Parathyroid adenoma (tissue), 2 donors: ENCODE data around the gene CLNK.

ENCODE experiments used
- H2AFZ ChIP-seq: fragments of 300-600 bp; sonication (generic); one replicate; pipeline ENCODE4 v1.7.0; 2017; ENCODE audit warnings: antibody characterized with exemption, mild to moderate bottlenecking
- H3K27ac ChIP-seq: fragments of 300-600 bp; sonication (generic); one replicate; pipeline ENCODE4 v1.7.0; 2017
- H3K27me3 ChIP-seq: fragments of 300-600 bp; sonication (generic); one replicate; pipeline ENCODE4 v1.7.0; 2017; ENCODE audit warnings: low read length; ENCODE audit not compliant: control insufficient read depth, insufficient read depth
- H3K36me3 ChIP-seq: fragments of 300-600 bp; sonication (generic); one replicate; pipeline ENCODE4 v1.7.0; 2017; ENCODE audit warnings: low read length; ENCODE audit not compliant: control insufficient read depth, insufficient read depth
- H3K4me1 ChIP-seq: fragments of 300-600 bp; sonication (generic); one replicate; pipeline ENCODE4 v1.7.0; 2017; ENCODE audit warnings: control low read depth
- H3K4me2 ChIP-seq: fragments of 300-600 bp; sonication (generic); one replicate; pipeline ENCODE4 v1.7.0; 2017; ENCODE audit warnings: low read length
- H3K4me3 ChIP-seq: fragments of 300-600 bp; sonication (generic); one replicate; pipeline ENCODE4 v1.7.0; 2017; ENCODE audit warnings: low read depth, low read length
- H3K79me2 ChIP-seq: fragments of 300-600 bp; sonication (generic); one replicate; pipeline ENCODE4 v1.7.0; 2017; ENCODE audit warnings: control low read depth
- H3K9ac ChIP-seq: fragments of 300-600 bp; sonication (generic); one replicate; pipeline ENCODE4 v1.7.0; 2017; ENCODE audit warnings: mild to moderate bottlenecking
- H3K9me3 ChIP-seq: fragments of 300-600 bp; sonication (generic); one replicate; pipeline ENCODE4 v1.7.0; 2017; ENCODE audit warnings: low read length; ENCODE audit not compliant: control insufficient read depth
- TF ChIP-seq, protein P1 (sequence below): fragments of 300-600 bp; sonication (generic); IDR thresholded peaks from one replicate; pipeline ENCODE4 v1.7.0; 2017; ENCODE audit warnings: antibody characterized with exemption, mild to moderate bottlenecking
- donor health status: primary hyperparathyroidism.

CLNK gene

DNA sequence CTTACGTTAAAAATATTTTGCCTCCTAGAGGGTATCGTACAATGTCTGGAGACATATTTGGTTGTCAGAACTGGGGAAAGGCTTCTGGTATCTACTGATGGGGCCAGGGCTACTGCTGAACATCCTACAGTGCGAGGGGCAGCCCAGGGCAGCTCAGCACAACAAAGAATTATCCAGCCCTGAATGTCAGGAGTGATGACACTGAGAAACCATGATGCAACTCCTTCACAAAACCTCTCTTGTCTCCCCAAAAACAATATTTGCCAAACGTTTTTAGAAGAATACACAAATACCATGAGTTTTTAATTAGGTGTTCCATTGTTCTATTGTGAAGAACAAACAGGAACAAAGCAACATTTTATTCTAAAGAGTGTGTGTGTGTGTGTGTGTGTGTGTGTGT, 43.4 kb upstream of the CLNK start:
- Histone ChIP-seq H3K36me3 (no peaks in the 10 kb centered on the region), H3K4me1 (no peaks in the 10 kb centered on the region), H3K4me2 (no peak overlapping the region), H3K27ac (no peak overlapping the region), H3K79me2 (no peaks in the 10 kb centered on the region), H3K4me3 (no peak overlapping the region), H3K9ac (no peak overlapping the region), H3K27me3 (no peaks in the 10 kb centered on the region), H3K9me3 (no peaks in the 10 kb centered on the region), H2AFZ (no peak overlapping the region)
- TF ChIP-seq, protein P1, sequence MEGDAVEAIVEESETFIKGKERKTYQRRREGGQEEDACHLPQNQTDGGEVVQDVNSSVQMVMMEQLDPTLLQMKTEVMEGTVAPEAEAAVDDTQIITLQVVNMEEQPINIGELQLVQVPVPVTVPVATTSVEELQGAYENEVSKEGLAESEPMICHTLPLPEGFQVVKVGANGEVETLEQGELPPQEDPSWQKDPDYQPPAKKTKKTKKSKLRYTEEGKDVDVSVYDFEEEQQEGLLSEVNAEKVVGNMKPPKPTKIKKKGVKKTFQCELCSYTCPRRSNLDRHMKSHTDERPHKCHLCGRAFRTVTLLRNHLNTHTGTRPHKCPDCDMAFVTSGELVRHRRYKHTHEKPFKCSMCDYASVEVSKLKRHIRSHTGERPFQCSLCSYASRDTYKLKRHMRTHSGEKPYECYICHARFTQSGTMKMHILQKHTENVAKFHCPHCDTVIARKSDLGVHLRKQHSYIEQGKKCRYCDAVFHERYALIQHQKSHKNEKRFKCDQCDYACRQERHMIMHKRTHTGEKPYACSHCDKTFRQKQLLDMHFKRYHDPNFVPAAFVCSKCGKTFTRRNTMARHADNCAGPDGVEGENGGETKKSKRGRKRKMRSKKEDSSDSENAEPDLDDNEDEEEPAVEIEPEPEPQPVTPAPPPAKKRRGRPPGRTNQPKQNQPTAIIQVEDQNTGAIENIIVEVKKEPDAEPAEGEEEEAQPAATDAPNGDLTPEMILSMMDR = no peak

DNA sequence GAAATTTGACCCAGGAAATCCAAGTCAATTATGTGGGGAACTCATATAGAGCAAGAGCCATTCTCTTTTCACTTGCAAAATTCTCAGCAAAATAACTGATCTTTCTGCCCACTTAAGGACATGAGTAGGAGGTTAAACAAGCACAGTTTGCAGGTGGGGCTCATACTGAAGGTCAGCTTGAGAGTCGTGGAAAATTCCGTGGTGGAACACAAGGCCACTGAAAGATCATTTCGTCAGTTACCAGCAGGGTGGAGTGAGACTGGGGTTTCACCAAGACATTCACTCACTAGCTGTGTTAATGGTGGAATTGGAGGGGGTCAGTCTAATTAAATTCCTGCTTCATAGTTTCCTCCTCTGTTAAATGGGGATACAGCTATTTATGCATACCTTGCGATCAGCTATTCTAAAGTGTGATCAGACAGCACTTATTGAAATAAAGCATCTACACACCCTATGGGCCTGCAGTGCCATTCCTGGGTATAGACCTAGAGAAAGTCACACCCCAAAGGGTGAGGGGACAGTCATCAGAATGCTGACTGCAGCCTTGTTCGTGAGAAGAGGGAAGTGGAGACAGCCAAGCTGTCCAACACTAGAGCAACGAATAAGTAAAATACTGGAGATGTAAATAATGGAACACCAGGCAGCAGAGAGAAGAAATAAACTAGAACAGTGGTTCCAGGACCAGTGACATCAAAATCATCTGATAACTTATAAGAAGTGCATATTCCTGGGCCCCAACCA, 42.7 kb upstream of the CLNK start:
- H3K27ac ChIP-seq = no peak overlapping the region
- TF ChIP-seq, protein P1 = no peak
- H3K4me3 ChIP-seq = no peak overlapping the region

DNA sequence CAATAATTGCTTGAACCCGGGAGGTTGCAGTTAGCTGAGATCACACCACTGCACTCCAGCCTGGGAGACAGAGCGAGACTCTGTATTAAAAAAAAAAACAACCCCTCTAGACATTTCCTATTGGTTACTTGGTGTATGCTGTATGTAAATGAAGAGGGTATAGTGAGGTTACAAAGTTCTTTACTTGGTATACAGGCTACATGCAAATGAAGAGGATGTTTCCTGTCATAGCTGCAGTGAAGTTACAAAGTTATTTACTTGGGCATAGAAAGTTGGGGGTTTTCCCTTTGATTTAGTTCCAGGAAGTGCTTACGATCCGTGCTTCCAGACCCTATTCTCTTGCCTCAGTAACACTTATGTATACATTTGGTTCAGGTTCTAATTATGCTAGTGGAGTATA, 38.4 kb upstream of the CLNK start:
- Histone ChIP-seq H3K9me3 (no peaks in the 10 kb centered on the region), H3K36me3 (no peaks in the 10 kb centered on the region), H3K27me3 (no peaks in the 10 kb centered on the region), H3K4me2 (no peak overlapping the region), H3K27ac (no peak overlapping the region), H3K4me1 (no peaks in the 10 kb centered on the region), H3K79me2 (no peaks in the 10 kb centered on the region), H2AFZ (no peak overlapping the region), H3K9ac (no peak overlapping the region), H3K4me3 (no peak overlapping the region)
- TF ChIP-seq, protein P1 = no peak

More for the DNA sequence above, 42.7 kb upstream of the CLNK start:
- no peaks in the 10 kb centered on the region for H3K27me3 ChIP-seq
- no peaks in the 10 kb centered on the region for H3K79me2 ChIP-seq
- no peaks in the 10 kb centered on the region for H3K4me1 ChIP-seq
- H3K36me3 ChIP-seq = no peaks in the 10 kb centered on the region
- H3K9me3 ChIP-seq = no peaks in the 10 kb centered on the region
- no peak overlapping the region for H2AFZ ChIP-seq
- no peak overlapping the region for H3K9ac ChIP-seq
- H3K4me2 ChIP-seq = no peak overlapping the region

DNA sequence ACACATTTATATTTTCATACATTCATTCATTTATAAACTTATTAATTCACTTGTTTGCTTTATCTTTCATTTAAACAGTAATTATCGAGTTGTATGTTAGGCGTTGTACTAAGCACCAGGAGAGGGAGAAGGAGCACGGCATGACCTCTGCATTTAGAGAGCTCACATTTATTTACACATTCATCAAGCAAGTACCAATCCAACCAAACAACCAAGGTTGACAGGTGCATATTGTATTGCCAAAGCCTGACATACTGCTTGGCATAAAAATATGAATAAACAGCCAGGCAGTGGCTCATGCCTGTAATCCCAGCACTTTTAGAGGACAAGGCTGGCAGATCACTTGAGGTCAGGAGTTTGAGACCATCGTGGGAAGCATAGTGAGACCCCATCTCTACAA, 37.0 kb upstream of the CLNK start:
- H2AFZ ChIP-seq = no peak overlapping the region
- H3K79me2 ChIP-seq = no peaks in the 10 kb centered on the region
- no peaks in the 10 kb centered on the region for H3K27me3 ChIP-seq
- H3K4me1 ChIP-seq = no peaks in the 10 kb centered on the region
- TF ChIP-seq, protein P1 = no peak
- no peak overlapping the region for H3K27ac ChIP-seq
- no peak overlapping the region for H3K9ac ChIP-seq
- H3K4me3 ChIP-seq = no peak overlapping the region
- H3K9me3 ChIP-seq = no peaks in the 10 kb centered on the region
- H3K36me3 ChIP-seq = no peaks in the 10 kb centered on the region
- H3K4me2 ChIP-seq = no peak overlapping the region

DNA sequence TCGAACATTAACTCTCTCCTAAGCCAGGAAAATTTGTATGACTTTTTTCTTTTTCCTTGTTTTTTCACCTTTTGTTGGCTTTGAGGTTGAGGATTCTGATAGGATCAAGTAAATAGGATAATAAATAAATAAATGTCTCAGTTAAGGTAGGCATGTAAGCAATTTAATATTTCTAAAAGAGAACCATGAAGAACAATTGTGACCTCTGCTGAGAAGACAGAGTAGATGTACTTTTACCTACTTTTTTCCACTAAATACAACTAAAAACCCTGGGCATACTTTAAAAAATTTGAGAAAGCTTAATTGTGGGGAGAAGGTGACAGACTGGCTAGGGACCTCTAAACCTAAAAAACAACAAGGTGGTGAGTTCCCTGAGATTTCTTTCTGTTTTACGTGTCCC, 31.6 kb upstream of the CLNK start:
- no peaks in the 10 kb centered on the region for H3K79me2 ChIP-seq
- H3K4me1 ChIP-seq = no peaks in the 10 kb centered on the region
- H3K4me3 ChIP-seq = no peak overlapping the region
- TF ChIP-seq, protein P1 = no peak
- H2AFZ ChIP-seq = no peak overlapping the region
- no peak overlapping the region for H3K27ac ChIP-seq
- H3K36me3 ChIP-seq = no peaks in the 10 kb centered on the region
- no peaks in the 10 kb centered on the region for H3K9me3 ChIP-seq
- no peak overlapping the region for H3K4me2 ChIP-seq
- no peaks in the 10 kb centered on the region for H3K27me3 ChIP-seq
- no peak overlapping the region for H3K9ac ChIP-seq
